ENCODE measurements around the gene COL20A1. TPM values are rescaled to one million over a fixed set of nuclear protein-coding genes. Genes with fewer than 3 reads are reported as not detected.

Gene COL20A1
- total RNA-seq, 4 donors from 2014 or later: 0.32 TPM; not detected in 3

- TF ChIP-seq POLR2A (IDR thresholded peaks at IDR 0.05; ENCODE audit: low read depth) (no peak), CTCF (IDR thresholded peaks at IDR 0.05) (no peak), POLR2AphosphoS5 (IDR thresholded peaks at IDR 0.05) (no peak), EP300 (IDR thresholded peaks at IDR 0.05) (no peak)
- H3K9me3 ChIP-seq: no peaks in the 10 kb centered on the region
- intact Hi-C loops (cut with DNase I): no loop called here
- no peak overlapping the region for H3K4me3 ChIP-seq
- H3K36me3 ChIP-seq: no peaks in the 10 kb centered on the region
- H3K27ac ChIP-seq (replicated peaks in 1 of 4): no peak overlapping the region
- no peak for DNase-seq (ENCODE audit: extremely low spot score)
- 70% methylated on average over 49 of the region's 50 CpGs for whole genome bisulfite sequencing
- peaks cover 10 to 27% (median 19%) of the 10 kb centered on the region in 4 donors for H3K4me1 ChIP-seq
- H3K27me3 ChIP-seq: peaks cover 0 to 70% (median 0%) of the 10 kb centered on the region in 4 donors
Observed at GRCh38 chr20:63346131-63347080, 53.4 kb downstream of the COL20A1 start.

DNA sequence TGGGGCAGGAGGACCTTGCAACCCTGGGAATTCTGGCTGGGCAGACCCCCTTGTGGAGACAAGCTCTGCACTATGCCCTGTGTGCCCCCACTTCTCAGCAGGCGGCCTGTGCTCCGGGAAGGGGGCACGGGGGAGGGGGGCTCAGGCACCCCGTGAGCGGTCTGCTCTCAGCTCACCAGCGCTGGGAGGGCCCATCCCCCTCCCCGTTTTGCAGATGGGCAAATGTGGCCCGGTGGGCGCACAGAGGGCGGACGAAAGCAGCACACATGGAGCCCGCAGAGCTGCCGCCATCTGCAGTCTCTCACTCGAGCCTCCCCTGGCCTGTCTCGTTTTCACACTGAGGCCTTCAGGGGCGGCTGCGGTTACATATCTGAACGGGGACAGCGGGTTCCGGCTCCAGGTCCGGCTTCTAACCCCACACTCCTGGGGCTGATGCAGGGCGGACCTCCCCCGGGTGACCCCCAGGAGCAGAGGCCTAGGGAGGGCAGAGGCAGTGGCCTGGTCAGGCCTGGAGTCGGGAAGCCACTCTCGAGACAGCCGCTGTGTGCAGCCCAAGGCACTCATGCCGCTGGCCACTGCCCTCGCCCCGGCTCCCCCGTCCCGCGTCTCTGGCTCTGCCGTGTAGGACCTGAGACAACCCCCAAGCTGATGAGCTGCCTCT lies 54.2 kb downstream of the COL20A1 start:
- DNase-seq (ENCODE audit: extremely low spot score): no peak
- intact Hi-C loops (cut with DNase I): no loop called here
- peaks cover 11 to 30% (median 20%) of the 10 kb centered on the region in 4 donors for H3K4me1 ChIP-seq
- TF ChIP-seq POLR2A (IDR thresholded peaks at IDR 0.05; ENCODE audit: low read depth) (no peak), CTCF (IDR thresholded peaks at IDR 0.05) (no peak), EP300 (IDR thresholded peaks at IDR 0.05) (no peak), POLR2AphosphoS5 (IDR thresholded peaks at IDR 0.05) (no peak)
- 63% methylated on average over 17 of the region's 33 CpGs for WGBS
- no peak overlapping the region for H3K4me3 ChIP-seq
- H3K36me3 ChIP-seq: no peaks in the 10 kb centered on the region
- H3K9me3 ChIP-seq: no peaks in the 10 kb centered on the region
- peaks cover 0 to 77% (median 0%) of the 10 kb centered on the region in 4 donors for H3K27me3 ChIP-seq
- H3K27ac ChIP-seq (replicated peaks in 1 of 4): no peak overlapping the region

- Histone ChIP-seq H3K27me3 (peaks cover 0 to 79% (median 0%) of the 10 kb centered on the region in 4 donors), H3K4me1 (peaks cover 20 to 40% (median 29%) of the 10 kb centered on the region in 4 donors), H3K36me3 (no peaks in the 10 kb centered on the region), H3K27ac (replicated peaks in 1 of 4) (no peak overlapping the region), H3K4me3 (no peak overlapping the region), H3K9me3 (no peaks in the 10 kb centered on the region)
- TF ChIP-seq EP300 (IDR thresholded peaks at IDR 0.05) (no peak), CTCF (IDR thresholded peaks at IDR 0.05) (no peak), POLR2AphosphoS5 (IDR thresholded peaks at IDR 0.05) (no peak), POLR2A (IDR thresholded peaks at IDR 0.05; ENCODE audit: low read depth) (no peak)
- intact Hi-C loops (cut with DNase I): no loop called here
- WGBS: 89% methylated on average over 24 of the region's 46 CpGs
- DNase-seq (ENCODE audit: extremely low spot score): no peak
Observed at GRCh38 chr20:63347950-63348827, 55.2 kb downstream of the COL20A1 start.

DNA sequence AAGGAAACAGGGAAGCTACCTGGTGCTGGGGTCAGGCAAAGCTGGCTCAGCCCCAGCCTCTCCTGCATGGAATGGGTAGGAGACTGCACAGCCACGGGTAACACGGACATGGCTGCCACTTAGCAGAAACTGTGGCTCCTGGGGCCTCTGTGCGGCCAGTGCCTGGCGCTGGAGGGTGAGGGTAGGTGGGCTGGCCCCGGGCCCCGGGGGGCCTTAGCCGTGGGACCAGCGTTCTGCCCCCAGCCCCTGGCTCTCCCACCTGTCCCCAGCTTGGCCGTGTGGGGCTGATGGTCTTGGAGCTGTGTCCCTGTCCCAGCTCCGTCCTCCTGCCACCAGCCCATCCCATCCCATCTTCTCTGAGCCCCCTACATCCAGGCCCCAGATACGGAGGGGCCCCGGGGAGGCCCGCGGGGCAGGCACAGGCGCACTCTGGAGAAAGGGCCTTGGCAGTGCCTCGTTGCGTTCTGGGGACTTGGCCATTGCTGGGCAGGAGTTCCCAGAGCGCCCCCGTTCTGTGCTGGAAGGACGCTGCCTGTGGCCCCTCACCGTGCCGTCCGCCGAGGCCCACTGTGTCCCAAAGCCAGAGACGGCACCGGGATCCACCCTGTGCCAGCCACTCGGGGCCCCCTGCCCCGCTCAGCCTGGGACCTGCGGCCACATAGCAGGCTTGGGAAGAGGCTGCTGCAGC lies 56.0 kb downstream of the COL20A1 start:
- no peak overlapping the region for H3K27ac ChIP-seq (replicated peaks in 1 of 4)
- intact Hi-C loops (cut with DNase I): no loop called here
- DNase-seq (ENCODE audit: extremely low spot score): no peak
- H3K27me3 ChIP-seq: peaks cover 0 to 77% (median 0%) of the 10 kb centered on the region in 4 donors
- 80% methylated on average over 3 of the region's 29 CpGs for WGBS
- TF ChIP-seq EP300 (IDR thresholded peaks at IDR 0.05) (no peak), POLR2A (IDR thresholded peaks at IDR 0.05; ENCODE audit: low read depth) (no peak), CTCF (IDR thresholded peaks at IDR 0.05) (no peak), POLR2AphosphoS5 (IDR thresholded peaks at IDR 0.05) (no peak)
- no peaks in the 10 kb centered on the region for H3K36me3 ChIP-seq
- H3K4me1 ChIP-seq: peaks cover 20 to 40% (median 29%) of the 10 kb centered on the region in 4 donors
- H3K9me3 ChIP-seq: no peaks in the 10 kb centered on the region
- no peak overlapping the region for H3K4me3 ChIP-seq

All from esophagus muscularis mucosa (tissue), 4 donors.